Muscle of back (tissue), 11 donors: ENCODE measurements around the gene SLC39A9. TPM values are rescaled to one million over a fixed set of nuclear protein-coding genes. Genes with fewer than 3 reads are reported as not detected.

Experiments used
- DNase-seq, 3 donors: peaks; one replicate each; pipeline versions ENCODE4 v3.0.0 to v3.0.0-alpha.2; 2013
- polyA plus RNA-seq, 10 donors: library from polyadenylated mRNA; unstranded; fragments of 120-200 nt; gene quantifications; one replicate each; pipeline ENCODE4 v1.2.1, GENCODE V29; 2013; ENCODE audit not compliant: insufficient read length in 10 of 10

SLC39A9 gene
- polyA plus RNA-seq, 10 donors = 26.9 to 39.2 (median 31.8) TPM

- no peak for DNase-seq
Observed at GRCh38 chr14:69423279-69423678, 24.8 kb downstream of the SLC39A9 start.

- no peak for DNase-seq
Observed at GRCh38 chr14:69424149-69424923, 25.8 kb downstream of the SLC39A9 start.

- DNase-seq = no peak
Observed at GRCh38 chr14:69427596-69427995, 29.1 kb downstream of the SLC39A9 start.

GRCh38 chr14:69428289-69428998, 30.0 kb downstream of the SLC39A9 start:
- DNase-seq = peak in 1 of 3 donors; percentile 8

- DNase-seq = no peak
Observed at GRCh38 chr14:69429643-69430042, 31.2 kb downstream of the SLC39A9 start.

- no peak for DNase-seq
Observed at GRCh38 chr14:69430306-69430939, 31.9 kb downstream of the SLC39A9 start.

GRCh38 chr14:69432364-69432763, 33.9 kb downstream of the SLC39A9 start:
- no peak for DNase-seq

- no peak for DNase-seq
Observed at GRCh38 chr14:69439521-69440270, 41.2 kb downstream of the SLC39A9 start.

GRCh38 chr14:69441948-69442347, 43.5 kb downstream of the SLC39A9 start:
- DNase-seq = no peak

GRCh38 chr14:69443296-69443805, 44.9 kb downstream of the SLC39A9 start:
- no peak for DNase-seq

GRCh38 chr14:69449216-69449615, 50.7 kb downstream of the SLC39A9 start:
- DNase-seq = no peak

GRCh38 chr14:69451941-69452340, 53.4 kb downstream of the SLC39A9 start:
- DNase-seq = no peak

- DNase-seq = no peak
Observed at GRCh38 chr14:69458350-69458749, 59.9 kb downstream of the SLC39A9 start.

GRCh38 chr14:69459122-69459521, 60.6 kb downstream of the SLC39A9 start:
- no peak for DNase-seq

GRCh38 chr14:69460093-69460701, 61.7 kb downstream of the SLC39A9 start:
- DNase-seq = peak; percentile 72 to 85 (median 83)

GRCh38 chr14:69464379-69464778, 65.9 kb downstream of the SLC39A9 start:
- no peak for DNase-seq

- peak in 1 of 3 donors; percentile 70 for DNase-seq
Observed at GRCh38 chr14:69464829-69465228, 66.3 kb downstream of the SLC39A9 start.

- DNase-seq = no peak
Observed at GRCh38 chr14:69468949-69469348, 70.5 kb downstream of the SLC39A9 start.

- DNase-seq = no peak
Observed at GRCh38 chr14:69471436-69471835, 72.9 kb downstream of the SLC39A9 start.

- no peak for DNase-seq
Observed at GRCh38 chr14:69471916-69472315, 73.4 kb downstream of the SLC39A9 start.

GRCh38 chr14:69473260-69473659, 74.8 kb downstream of the SLC39A9 start:
- no peak for DNase-seq
